Measurements from ENCODE around the gene C5orf22. TPM values are rescaled to one million over a fixed set of nuclear protein-coding genes. Genes with fewer than 3 reads are reported as not detected.
A peak's percentile ranks its signal among the peaks of the same experiment; 100 is the strongest.
"Not testable (repeated sequence)": the region's sequence is repeated elsewhere in the genome, so short reads cannot be mapped to it uniquely, and the experiment has no call there.

The C5orf22 gene
- total RNA-seq, 1 experiment from 2014 or later = 30.6 TPM

DNA sequence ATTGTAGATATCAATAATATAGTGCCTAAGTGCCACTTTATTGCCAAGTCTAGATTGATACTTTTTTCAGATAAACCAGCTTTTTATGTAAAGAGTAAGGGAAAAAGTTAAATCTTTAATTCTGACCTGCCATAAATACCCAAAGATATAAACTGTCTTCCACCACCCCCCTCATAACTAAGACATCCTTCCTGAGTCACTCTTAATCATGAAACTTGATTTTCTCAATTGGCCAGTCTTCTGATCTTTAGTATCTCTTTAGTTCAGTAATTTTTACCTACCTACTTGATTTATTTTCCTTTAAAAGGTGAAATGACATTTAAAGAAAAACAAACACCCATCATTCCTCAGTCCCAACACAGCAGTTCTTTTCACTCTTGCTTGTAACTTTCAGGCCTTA lies 21.8 kb downstream of the C5orf22 start:
- DNase-seq (ENCODE audit: low spot score) = no peak

DNA sequence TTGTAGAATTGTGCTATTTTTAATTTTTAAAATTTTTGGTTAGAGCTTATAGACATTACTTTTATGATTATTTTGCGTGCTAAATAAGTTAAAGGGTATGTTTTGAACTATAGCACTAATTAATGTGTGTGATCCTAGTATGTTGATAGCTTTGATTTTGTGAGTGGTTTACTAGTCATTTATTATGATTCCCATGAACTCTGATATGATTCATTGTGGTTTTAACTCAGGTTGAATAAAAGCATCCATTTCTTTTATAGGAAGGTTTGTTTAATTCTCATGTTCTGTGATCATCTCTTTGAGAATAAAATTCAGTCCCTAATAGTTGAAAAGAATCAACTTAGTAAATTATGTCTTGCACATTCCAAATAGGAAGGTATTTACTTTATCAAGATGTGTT lies 22.5 kb downstream of the C5orf22 start:
- no peak for DNase-seq (ENCODE audit: low spot score)

DNA sequence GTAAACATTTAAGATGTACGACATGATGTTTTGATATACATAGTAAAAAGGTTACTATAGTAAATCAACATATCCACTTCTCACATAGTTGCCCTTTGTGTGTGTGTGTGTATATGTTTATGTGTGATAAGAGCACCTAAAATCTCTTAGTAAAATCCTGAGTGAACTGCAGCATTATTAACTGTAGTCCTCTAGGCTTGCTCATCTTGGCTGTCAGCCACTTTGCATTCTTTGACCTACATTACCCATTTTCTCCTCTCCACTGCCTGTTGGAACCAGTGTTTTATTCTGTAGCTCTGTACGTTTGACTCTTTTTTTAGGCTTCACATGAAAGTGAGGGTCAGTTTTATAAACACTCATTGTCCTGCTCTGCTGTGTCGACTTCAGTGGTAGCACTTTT lies 24.4 kb downstream of the C5orf22 start:
- DNase-seq (ENCODE audit: low spot score) = peak; percentile 22

DNA sequence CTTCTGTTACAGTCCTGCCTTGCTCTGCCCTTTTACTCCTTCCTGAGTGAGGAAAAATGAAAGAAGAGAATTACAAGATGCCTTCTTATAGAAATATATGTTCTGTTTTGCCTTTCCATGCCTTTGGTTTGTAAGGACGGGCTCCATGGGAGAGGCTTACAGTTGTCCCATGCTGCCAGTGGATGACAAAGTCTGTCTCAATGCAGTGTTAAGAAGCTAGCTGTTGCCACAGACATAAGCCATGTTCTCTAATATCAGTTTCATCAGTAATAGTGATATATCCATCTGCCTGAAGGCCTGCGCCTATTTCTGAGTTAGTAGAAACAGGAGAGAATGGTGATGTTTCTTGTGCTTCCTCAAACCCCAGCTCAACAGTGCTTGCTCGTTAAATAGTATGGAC lies 27.8 kb downstream of the C5orf22 start:
- DNase-seq (ENCODE audit: low spot score) = no peak

DNA sequence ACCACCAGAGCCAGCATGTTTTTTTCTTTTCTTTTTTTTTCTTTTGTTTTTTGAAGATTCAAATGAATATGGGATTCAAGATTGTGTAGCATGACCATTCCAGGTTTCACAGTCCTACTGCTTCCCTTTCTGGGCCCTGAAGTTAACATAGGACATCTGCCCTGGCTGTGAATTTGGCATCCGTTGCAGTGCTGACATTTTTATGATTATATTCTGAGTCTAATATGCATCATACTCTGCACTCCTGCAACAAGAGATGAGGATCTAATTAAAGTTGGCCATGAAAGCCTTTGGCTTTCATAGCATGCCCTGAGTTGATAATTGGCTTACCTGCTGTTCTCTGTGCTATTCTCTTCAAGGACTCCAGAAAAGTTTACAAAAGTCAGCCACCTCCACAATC lies 29.8 kb downstream of the C5orf22 start:
- no peak for DNase-seq (ENCODE audit: low spot score)

GRCh38 chr5:31563216-31563615 lies 31.1 kb downstream of the C5orf22 start:
- no peak for DNase-seq (ENCODE audit: low spot score)

- not testable (repeated sequence) for DNase-seq (ENCODE audit: low spot score)
Observed at GRCh38 chr5:31566362-31566761, 34.3 kb downstream of the C5orf22 start.

- DNase-seq (ENCODE audit: low spot score) = no peak
Observed at GRCh38 chr5:31568302-31568835, 36.3 kb downstream of the C5orf22 start.

DNA sequence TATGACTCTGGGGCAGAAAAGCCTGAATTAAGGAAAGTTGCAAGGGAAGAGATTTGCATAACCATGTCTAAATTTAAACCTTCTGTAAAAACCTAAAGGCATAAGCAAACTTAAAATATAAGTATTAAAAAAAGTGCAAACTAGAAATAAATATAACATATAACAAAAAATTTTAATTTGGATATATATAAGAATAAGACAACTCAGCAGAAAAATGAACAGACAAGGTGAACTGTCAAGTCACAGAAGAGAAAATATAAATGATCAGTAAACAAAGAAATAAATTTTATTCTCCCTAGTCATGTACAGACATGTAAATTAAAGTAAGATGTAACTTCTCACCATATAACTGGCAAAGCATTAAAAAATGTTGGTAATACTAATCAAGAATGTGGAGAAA lies 37.0 kb downstream of the C5orf22 start:
- DNase-seq (ENCODE audit: low spot score) = no peak

GRCh38 chr5:31573494-31574142 lies 41.5 kb downstream of the C5orf22 start:
- DNase-seq (ENCODE audit: low spot score) = no peak

- DNase-seq (ENCODE audit: low spot score) = no peak
Observed at GRCh38 chr5:31574772-31575171, 42.7 kb downstream of the C5orf22 start.

DNA sequence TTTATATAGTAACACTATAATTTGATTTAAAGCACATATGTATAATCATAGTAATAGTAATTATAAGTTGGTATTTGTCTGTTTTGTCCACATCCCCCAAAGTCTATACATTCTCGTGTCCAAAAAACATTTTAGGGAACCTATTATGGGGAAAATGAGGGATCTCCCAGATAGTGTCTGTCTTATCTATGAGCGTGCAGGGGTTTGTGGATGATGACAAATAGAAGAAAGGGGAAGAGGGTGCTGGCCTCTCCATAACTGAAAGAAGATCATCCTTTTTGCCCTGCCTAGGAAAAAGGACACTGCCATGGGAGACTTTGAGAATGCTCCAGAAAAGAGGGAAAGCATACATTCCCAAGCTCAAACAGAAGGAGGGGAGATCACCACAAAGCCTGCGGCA lies 45.3 kb downstream of the C5orf22 start:
- DNase-seq (ENCODE audit: low spot score) = no peak

DNA sequence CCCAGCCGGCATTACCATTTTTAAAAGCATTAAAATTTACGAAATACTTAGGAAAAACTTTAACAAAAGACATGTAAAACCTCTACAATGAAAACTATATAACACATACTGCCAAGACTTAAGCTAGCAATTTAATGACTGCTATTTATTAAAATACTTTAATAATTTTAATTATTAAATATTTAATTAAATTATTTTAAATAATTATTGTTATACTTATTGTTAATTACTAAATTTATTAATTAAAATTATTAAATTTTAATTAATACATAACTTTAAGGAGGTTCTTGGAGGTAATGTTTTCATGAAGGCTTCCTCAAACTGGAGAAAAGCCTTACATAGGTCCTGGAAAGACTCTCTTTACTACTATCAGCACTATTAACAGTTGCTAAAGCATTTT lies 47.5 kb downstream of the C5orf22 start:
- DNase-seq (ENCODE audit: low spot score) = no peak

DNA sequence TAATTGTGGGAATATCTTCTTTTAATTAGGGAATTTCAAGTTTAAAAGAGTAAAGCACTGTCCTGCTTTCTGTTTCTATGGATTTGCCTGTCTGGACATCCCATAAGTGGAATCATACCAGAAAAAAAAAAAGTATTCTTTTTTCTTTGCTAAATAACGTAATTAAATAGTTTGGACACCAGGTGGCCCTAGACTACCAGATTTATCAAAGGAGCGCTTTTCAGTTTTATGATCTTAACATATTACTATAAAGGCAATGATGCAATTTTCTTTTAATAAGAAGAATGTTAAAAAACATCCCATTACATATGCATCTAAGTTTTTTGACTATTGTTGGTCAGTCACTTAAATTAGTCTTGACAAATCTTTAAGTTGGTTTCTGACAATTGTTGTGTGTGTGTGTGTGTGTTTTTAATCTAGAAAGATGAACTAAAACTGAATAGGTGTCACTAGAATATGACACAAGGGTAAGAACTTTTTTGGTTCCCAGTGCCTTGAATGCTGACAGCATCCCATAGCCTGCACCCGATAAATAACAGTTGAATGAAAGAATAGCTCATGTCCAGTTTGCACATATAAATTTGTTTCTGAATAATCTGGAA lies 49.5 kb downstream of the C5orf22 start:
- peak; percentile 42 for DNase-seq (ENCODE audit: low spot score)

DNA sequence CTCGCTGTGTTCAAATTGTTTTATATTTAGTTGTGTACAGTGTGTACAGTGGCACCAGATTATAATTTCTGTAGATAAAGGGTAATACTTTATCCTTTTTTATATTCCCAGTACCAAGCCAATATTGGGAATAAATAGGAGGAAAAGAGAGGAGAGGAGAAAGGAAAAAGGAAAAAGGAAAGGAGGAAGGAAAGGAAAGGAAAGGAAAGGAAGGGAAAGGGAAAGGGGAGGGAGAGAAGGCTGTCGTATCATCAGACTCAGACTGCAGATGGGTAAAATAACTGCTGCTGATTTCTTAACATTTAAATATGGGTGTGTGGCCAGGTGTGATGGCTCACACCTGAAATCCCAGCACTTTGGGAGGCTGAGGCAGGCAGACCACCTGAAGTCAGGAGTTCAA lies 51.0 kb downstream of the C5orf22 start:
- no peak for DNase-seq (ENCODE audit: low spot score)

DNA sequence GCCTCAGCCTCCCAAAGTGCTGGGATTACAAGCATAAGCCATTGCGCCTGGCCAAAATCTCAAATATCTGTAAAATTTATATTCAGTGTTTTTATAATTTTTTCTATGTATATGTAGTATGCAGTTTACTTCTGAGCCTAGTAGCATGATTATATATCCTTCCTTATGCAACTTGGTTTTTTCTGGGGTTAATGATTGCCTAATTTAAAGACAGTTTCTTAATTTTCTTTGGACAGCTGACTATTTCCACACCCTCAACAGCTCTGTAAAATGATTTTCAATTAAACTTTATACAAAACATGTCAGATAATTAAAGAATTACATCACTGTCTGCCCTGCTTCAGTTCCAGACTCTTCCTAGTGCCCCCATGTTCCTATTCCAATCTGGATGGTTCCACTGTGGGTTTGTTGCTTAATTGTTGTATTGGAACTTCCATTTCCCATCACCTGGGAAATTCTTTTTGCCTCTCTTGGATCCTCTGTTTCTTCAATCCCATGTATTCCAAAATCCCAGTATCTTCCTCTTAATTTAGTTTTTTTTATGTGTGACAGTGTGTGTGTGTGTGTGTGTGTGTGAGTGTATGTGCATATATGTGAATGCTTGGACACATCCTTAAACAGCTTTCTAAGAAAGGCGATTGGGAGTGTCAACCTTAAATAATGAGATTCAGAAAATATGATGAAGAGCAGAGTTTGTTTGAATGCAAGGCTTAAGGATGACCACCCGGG lies 53.2 kb downstream of the C5orf22 start:
- DNase-seq (ENCODE audit: low spot score) = no peak

DNA sequence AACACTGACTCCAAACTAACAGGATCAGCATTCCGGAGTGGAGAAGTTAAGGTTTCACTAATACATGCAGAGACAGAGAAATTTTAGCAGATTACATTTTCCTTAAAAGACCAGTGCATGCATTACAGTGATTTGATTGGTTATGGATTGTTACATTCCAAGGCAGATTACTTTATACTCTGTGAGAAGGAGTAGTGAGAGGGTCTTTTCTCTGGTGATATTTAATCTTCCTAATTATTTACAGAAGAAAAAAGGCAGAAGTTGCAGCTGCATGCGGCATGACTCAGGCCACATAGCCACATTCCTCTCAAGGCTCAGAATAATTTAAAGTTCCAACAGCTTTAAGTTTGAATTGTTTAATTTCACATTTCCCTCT lies 53.8 kb downstream of the C5orf22 start:
- DNase-seq (ENCODE audit: low spot score) = peak; percentile 19

GRCh38 chr5:31587546-31587945 lies 55.4 kb downstream of the C5orf22 start:
- no peak for DNase-seq (ENCODE audit: low spot score)

GRCh38 chr5:31593665-31594064 lies 61.6 kb downstream of the C5orf22 start:
- no peak for DNase-seq (ENCODE audit: low spot score)

DNA sequence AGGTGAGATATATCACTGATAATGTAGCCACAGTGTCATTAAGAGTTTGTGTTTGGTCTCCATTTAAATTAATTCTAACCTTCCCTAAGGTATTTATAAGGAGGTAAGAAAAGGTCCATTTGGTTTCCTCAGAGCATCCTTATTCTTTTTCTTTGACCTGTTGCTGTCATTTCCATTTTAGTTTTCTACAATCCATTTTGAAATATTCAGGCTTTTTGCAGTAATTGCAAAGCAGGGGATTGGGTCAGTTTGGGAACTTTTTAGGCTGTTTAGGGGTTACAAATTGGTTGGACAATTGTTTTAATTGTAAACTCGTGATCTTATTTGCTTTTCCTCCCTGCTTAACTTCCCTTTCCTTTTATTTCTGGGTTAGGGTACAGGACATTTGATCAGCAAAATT lies 64.3 kb downstream of the C5orf22 start:
- no peak for DNase-seq (ENCODE audit: low spot score)

DNA sequence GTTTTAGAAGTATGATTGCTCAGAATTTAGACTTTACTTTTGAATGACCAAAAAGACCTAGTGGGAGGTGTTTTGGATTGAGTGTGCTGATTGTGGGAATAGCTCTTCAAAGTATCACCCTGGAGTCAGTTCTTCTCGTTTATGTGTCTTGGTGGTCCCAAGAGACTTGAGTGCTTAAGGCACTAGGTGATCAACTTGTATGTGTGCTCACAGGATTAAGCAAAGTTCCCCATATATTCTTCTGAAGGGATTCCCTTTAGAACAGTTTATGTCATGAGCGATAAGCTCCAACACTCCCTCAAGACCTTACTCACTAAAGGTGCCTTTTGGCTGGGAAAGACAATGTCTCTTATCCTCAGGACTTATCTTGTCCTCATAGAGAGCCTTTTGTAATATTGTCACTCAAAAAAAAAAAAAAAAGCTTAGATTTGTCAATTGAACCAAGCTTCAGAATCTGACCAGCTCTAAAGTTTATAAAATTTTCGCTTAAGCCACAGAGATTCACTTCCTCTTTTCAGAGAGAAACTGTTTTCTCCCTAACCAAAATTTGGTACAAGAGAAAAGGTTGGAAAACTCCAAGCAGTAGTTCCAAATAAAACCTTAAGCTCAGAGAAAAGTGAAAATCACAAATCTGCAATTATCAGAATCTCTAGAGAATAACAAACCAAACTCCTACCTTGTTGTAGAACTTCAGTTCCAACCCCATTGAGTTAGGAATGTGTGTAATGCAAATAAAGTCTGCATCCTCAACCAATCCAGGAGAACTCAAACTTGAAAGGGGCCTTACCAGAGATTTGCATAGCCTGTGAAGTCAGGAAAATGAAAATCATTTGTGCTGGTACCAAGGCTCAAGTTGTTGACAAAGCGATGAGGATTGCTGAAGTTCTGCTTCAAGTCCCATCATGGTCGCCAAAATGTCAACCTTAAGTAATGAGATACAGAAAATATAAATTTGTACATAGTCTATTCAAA lies 66.8 kb downstream of the C5orf22 start:
- no peak for DNase-seq (ENCODE audit: low spot score)

- DNase-seq (ENCODE audit: low spot score) = not testable (repeated sequence)
Observed at GRCh38 chr5:31602305-31602704, 70.2 kb downstream of the C5orf22 start.
